Cardiac fibroblast (primary cell): ENCODE results near the gene AGAP2.
"Not testable (repeated sequence)": the region's sequence is repeated elsewhere in the genome, so short reads cannot be mapped to it uniquely, and the experiment has no call there.

Source experiments
- DNase-seq, 2 donors: peaks; one replicate each; pipeline versions ENCODE4 v3.0.0 to v3.0.0-alpha.2; 2010; ENCODE audit warnings: low read depth in 2 of 2
- H3K4me3 ChIP-seq, 2 donors: replicated peaks in 1 of 2; 1 replicate in 1 of 2; 2 replicates in 1 of 2; pipeline ENCODE4 v1.5.1; 2011; ENCODE audit warnings: low read depth in 2 of 2, low read length in 2 of 2, mild to moderate bottlenecking in 2 of 2, moderate library complexity in 1 of 2
- CTCF ChIP-seq: IDR thresholded peaks from one replicate; pipeline ENCODE4 v1.5.1; 2011; ENCODE audit warnings: low read depth, mild to moderate bottlenecking, low read length, inconsistent platforms

AGAP2 gene

GRCh38 chr12:57726151-57726883 lies 12.2 kb downstream of the AGAP2 start:
- peak; percentile 83 to 86 for DNase-seq
- peak; percentile 89 for TF ChIP-seq CTCF
- peak overlapping the region; percentile 80 to 87 for H3K4me3 ChIP-seq

- DNase-seq, result no peak
- TF ChIP-seq CTCF, result no peak
- peak overlapping the region; percentile 80 to 87 for H3K4me3 ChIP-seq
Measured at GRCh38 chr12:57725851-57726150, 12.7 kb downstream of the AGAP2 start.

- no peak for TF ChIP-seq CTCF
- H3K4me3 ChIP-seq, result no peak overlapping the region
- no peak for DNase-seq
Measured at GRCh38 chr12:57724936-57725740, 13.4 kb downstream of the AGAP2 start.

- DNase-seq, result no peak
- no peak for TF ChIP-seq CTCF
- H3K4me3 ChIP-seq, result no peak overlapping the region
Measured at GRCh38 chr12:57724003-57724935, 14.3 kb downstream of the AGAP2 start.

GRCh38 chr12:57723630-57723962 lies 14.9 kb downstream of the AGAP2 start:
- DNase-seq, result no peak
- H3K4me3 ChIP-seq, result no peak overlapping the region
- TF ChIP-seq CTCF, result no peak

- TF ChIP-seq CTCF, result no peak
- no peak for DNase-seq
Measured at GRCh38 chr12:57722716-57723629, 15.6 kb downstream of the AGAP2 start.

GRCh38 chr12:57721846-57722608 lies 16.5 kb downstream of the AGAP2 start:
- not testable (repeated sequence) for DNase-seq, H3K4me3 ChIP-seq

More at GRCh38 chr12:57722716-57723629, 15.6 kb downstream of the AGAP2 start:
- no peak overlapping the region for H3K4me3 ChIP-seq
